ENCODE measurements around the gene TMEM209.

TMEM209 gene

GRCh38 chr7:130136579-130137167, 68.5 kb downstream of the TMEM209 start:
- no peak overlapping the region for H3K27ac ChIP-seq (ENCODE audit: insufficient read depth, low read depth, low read length, poor library complexity, severe bottlenecking)
- no peaks in the 10 kb centered on the region for H3K9me3 ChIP-seq (ENCODE audit: control insufficient read depth, low read length)
- H3K36me3 ChIP-seq (ENCODE audit: control insufficient read depth, insufficient read depth, low read length): no peaks in the 10 kb centered on the region
- WGBS, 2 experiments: 100% methylated on average over 1 of the region's 1 CpG; no CpG with 5 or more reads in 1 of the 2 experiments
- no peaks in the 10 kb centered on the region for H3K27me3 ChIP-seq (ENCODE audit: control insufficient read depth, insufficient read depth, low read length, poor library complexity, severe bottlenecking)
- H3K4me3 ChIP-seq (ENCODE audit: insufficient read depth, low read depth, low read length): no peak overlapping the region
- H3K4me1 ChIP-seq (ENCODE audit: control insufficient read depth, insufficient read depth, low read length): peaks cover 10% of the 10 kb centered on the region

- no peaks in the 10 kb centered on the region for H3K9me3 ChIP-seq (ENCODE audit: control insufficient read depth, low read length)
- no peak overlapping the region for H3K27ac ChIP-seq (ENCODE audit: insufficient read depth, low read depth, low read length, poor library complexity, severe bottlenecking)
- H3K27me3 ChIP-seq (ENCODE audit: control insufficient read depth, insufficient read depth, low read length, poor library complexity, severe bottlenecking): no peaks in the 10 kb centered on the region
- WGBS, 2 experiments: 91% methylated on average over 9 of the region's 10 CpGs
- no peaks in the 10 kb centered on the region for H3K36me3 ChIP-seq (ENCODE audit: control insufficient read depth, insufficient read depth, low read length)
- H3K4me1 ChIP-seq (ENCODE audit: control insufficient read depth, insufficient read depth, low read length): peaks cover under 1% of the 10 kb centered on the region
- no peak overlapping the region for H3K4me3 ChIP-seq (ENCODE audit: insufficient read depth, low read depth, low read length)
Measured at GRCh38 chr7:130135208-130136205, 69.7 kb downstream of the TMEM209 start.

GRCh38 chr7:130134726-130135125, 70.5 kb downstream of the TMEM209 start:
- 95 to 98% methylated on average over 7 of the region's 7 CpGs for WGBS, 2 experiments
- H3K4me3 ChIP-seq (ENCODE audit: insufficient read depth, low read depth, low read length): no peak overlapping the region
- no peaks in the 10 kb centered on the region for H3K27me3 ChIP-seq (ENCODE audit: control insufficient read depth, insufficient read depth, low read length, poor library complexity, severe bottlenecking)
- no peak overlapping the region for H3K27ac ChIP-seq (ENCODE audit: insufficient read depth, low read depth, low read length, poor library complexity, severe bottlenecking)
- H3K4me1 ChIP-seq (ENCODE audit: control insufficient read depth, insufficient read depth, low read length): no peaks in the 10 kb centered on the region
- no peaks in the 10 kb centered on the region for H3K9me3 ChIP-seq (ENCODE audit: control insufficient read depth, low read length)
- no peaks in the 10 kb centered on the region for H3K36me3 ChIP-seq (ENCODE audit: control insufficient read depth, insufficient read depth, low read length)

- H3K27ac ChIP-seq (ENCODE audit: insufficient read depth, low read depth, low read length, poor library complexity, severe bottlenecking): no peak overlapping the region
- H3K4me3 ChIP-seq (ENCODE audit: insufficient read depth, low read depth, low read length): no peak overlapping the region
- H3K36me3 ChIP-seq (ENCODE audit: control insufficient read depth, insufficient read depth, low read length): no peaks in the 10 kb centered on the region
- WGBS, 2 experiments: 78 to 83% methylated on average over 4 of the region's 4 CpGs
- no peaks in the 10 kb centered on the region for H3K27me3 ChIP-seq (ENCODE audit: control insufficient read depth, insufficient read depth, low read length, poor library complexity, severe bottlenecking)
- H3K9me3 ChIP-seq (ENCODE audit: control insufficient read depth, low read length): no peaks in the 10 kb centered on the region
- no peaks in the 10 kb centered on the region for H3K4me1 ChIP-seq (ENCODE audit: control insufficient read depth, insufficient read depth, low read length)
Measured at GRCh38 chr7:130134106-130134636, 71.0 kb downstream of the TMEM209 start.

- WGBS, 2 experiments: 83 to 94% methylated on average over 3 to 6 of the region's 7 CpGs
- H3K36me3 ChIP-seq (ENCODE audit: control insufficient read depth, insufficient read depth, low read length): no peaks in the 10 kb centered on the region
Measured at GRCh38 chr7:130133029-130133782, 72.0 kb downstream of the TMEM209 start.

GRCh38 chr7:130131964-130132875, 73.0 kb downstream of the TMEM209 start:
- H3K9me3 ChIP-seq (ENCODE audit: control insufficient read depth, low read length): no peaks in the 10 kb centered on the region
- H3K4me1 ChIP-seq (ENCODE audit: control insufficient read depth, insufficient read depth, low read length): no peaks in the 10 kb centered on the region
- whole genome bisulfite sequencing, 2 experiments: 94 to 99% methylated on average over 12 of the region's 12 CpGs
- H3K27ac ChIP-seq (ENCODE audit: insufficient read depth, low read depth, low read length, poor library complexity, severe bottlenecking): no peak overlapping the region
- H3K4me3 ChIP-seq (ENCODE audit: insufficient read depth, low read depth, low read length): no peak overlapping the region
- no peaks in the 10 kb centered on the region for H3K27me3 ChIP-seq (ENCODE audit: control insufficient read depth, insufficient read depth, low read length, poor library complexity, severe bottlenecking)
- no peaks in the 10 kb centered on the region for H3K36me3 ChIP-seq (ENCODE audit: control insufficient read depth, insufficient read depth, low read length)

More at GRCh38 chr7:130133029-130133782, 72.0 kb downstream of the TMEM209 start:
- Histone ChIP-seq H3K27me3 (ENCODE audit: control insufficient read depth, insufficient read depth, low read length, poor library complexity, severe bottlenecking) (no peaks in the 10 kb centered on the region), H3K4me1 (ENCODE audit: control insufficient read depth, insufficient read depth, low read length) (no peaks in the 10 kb centered on the region), H3K27ac (ENCODE audit: insufficient read depth, low read depth, low read length, poor library complexity, severe bottlenecking) (no peak overlapping the region), H3K4me3 (ENCODE audit: insufficient read depth, low read depth, low read length) (no peak overlapping the region), H3K9me3 (ENCODE audit: control insufficient read depth, low read length) (no peaks in the 10 kb centered on the region)

DNA sequence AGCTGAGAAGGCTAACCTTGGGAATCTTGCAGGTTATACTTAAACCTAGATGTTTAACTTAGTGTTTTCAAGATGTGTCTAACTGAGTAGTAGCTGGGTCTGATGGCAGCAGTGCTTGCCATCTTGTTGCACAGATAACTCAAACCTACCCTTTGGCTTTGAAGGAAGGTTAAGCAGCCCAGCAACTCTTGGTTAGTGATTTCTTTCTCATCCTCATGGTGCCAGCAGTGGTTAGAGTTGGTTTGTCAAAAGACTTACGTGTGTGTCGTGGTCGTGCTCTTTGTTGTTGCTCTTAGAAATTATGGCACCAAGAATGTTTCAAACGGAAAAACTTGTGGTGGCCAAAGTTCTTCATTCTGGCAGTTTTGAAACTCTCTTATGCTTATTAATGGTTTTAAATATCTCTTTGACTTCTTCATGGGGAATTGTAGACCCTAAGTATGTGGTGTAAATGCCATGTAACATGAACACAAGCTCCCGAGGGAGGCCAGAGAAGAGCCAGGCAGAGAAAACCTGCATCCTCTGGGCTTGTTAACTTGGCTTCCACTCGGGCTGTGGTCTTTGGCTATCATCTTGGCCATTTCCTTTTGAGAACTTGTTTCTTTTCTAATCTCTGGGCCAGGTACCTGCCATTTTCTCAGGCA, 73.9 kb downstream of the TMEM209 start:
- Histone ChIP-seq H3K27ac (ENCODE audit: insufficient read depth, low read depth, low read length, poor library complexity, severe bottlenecking) (no peak overlapping the region), H3K4me1 (ENCODE audit: control insufficient read depth, insufficient read depth, low read length) (no peaks in the 10 kb centered on the region), H3K4me3 (ENCODE audit: insufficient read depth, low read depth, low read length) (no peak overlapping the region), H3K36me3 (ENCODE audit: control insufficient read depth, insufficient read depth, low read length) (no peaks in the 10 kb centered on the region), H3K9me3 (ENCODE audit: control insufficient read depth, low read length) (no peaks in the 10 kb centered on the region), H3K27me3 (ENCODE audit: control insufficient read depth, insufficient read depth, low read length, poor library complexity, severe bottlenecking) (no peaks in the 10 kb centered on the region)
- 95 to 96% methylated on average over 6 of the region's 6 CpGs for WGBS, 2 experiments

- WGBS, 2 experiments: 95% methylated on average over 4 of the region's 4 CpGs
- Histone ChIP-seq H3K27ac (ENCODE audit: insufficient read depth, low read depth, low read length, poor library complexity, severe bottlenecking) (no peak overlapping the region), H3K36me3 (ENCODE audit: control insufficient read depth, insufficient read depth, low read length) (peaks cover 8% of the 10 kb centered on the region), H3K9me3 (ENCODE audit: control insufficient read depth, low read length) (no peaks in the 10 kb centered on the region), H3K4me3 (ENCODE audit: insufficient read depth, low read depth, low read length) (no peak overlapping the region), H3K27me3 (ENCODE audit: control insufficient read depth, insufficient read depth, low read length, poor library complexity, severe bottlenecking) (no peaks in the 10 kb centered on the region), H3K4me1 (ENCODE audit: control insufficient read depth, insufficient read depth, low read length) (no peaks in the 10 kb centered on the region)
Measured at GRCh38 chr7:130129011-130129411, 76.2 kb downstream of the TMEM209 start.

- Histone ChIP-seq H3K9me3 (ENCODE audit: control insufficient read depth, low read length) (no peaks in the 10 kb centered on the region), H3K27me3 (ENCODE audit: control insufficient read depth, insufficient read depth, low read length, poor library complexity, severe bottlenecking) (no peaks in the 10 kb centered on the region), H3K36me3 (ENCODE audit: control insufficient read depth, insufficient read depth, low read length) (peaks cover 17% of the 10 kb centered on the region), H3K4me3 (ENCODE audit: insufficient read depth, low read depth, low read length) (no peak overlapping the region), H3K4me1 (ENCODE audit: control insufficient read depth, insufficient read depth, low read length) (no peaks in the 10 kb centered on the region), H3K27ac (ENCODE audit: insufficient read depth, low read depth, low read length, poor library complexity, severe bottlenecking) (no peak overlapping the region)
- 90% methylated on average over 1 of the region's 1 CpG; no CpG with 5 or more reads in 1 of the 2 experiments for WGBS, 2 experiments
Measured at GRCh38 chr7:130127821-130128317, 77.3 kb downstream of the TMEM209 start.

All from ectodermal cell (in vitro differentiated cells).